ENCODE results near the gene PLD1. TPM values are rescaled to one million over a fixed set of nuclear protein-coding genes. Genes with fewer than 3 reads are reported as not detected.
A peak's percentile ranks its signal among the peaks of the same experiment; 100 is the strongest.

Gene PLD1
- total and polyA plus RNA-seq, 4 donors, result 3.1 to 31.1 (median 12.2) TPM

GRCh38 chr3:171700653-171701052, 109.6 kb downstream of the PLD1 start:
- Histone ChIP-seq H3K9ac (ENCODE audit: insufficient read depth in 1 of 2, low read length in 2 of 2) (no peak overlapping the region), H3K9me3 (ENCODE audit: control insufficient read depth in 4 of 4, insufficient read depth in 3 of 4, low read length in 3 of 4) (no peaks in the 10 kb centered on the region), H3K4me3 (no peak overlapping the region), H3K27me3 (ENCODE audit: control insufficient read depth in 3 of 3, insufficient read depth in 3 of 3, low read length in 2 of 3) (no peaks in the 10 kb centered on the region), H3K27ac (ENCODE audit: low read depth in 1 of 2, low read length in 1 of 2) (no peak overlapping the region), H3K4me1 (ENCODE audit: control insufficient read depth in 5 of 5, insufficient read depth in 5 of 5, low read length in 5 of 5) (peaks cover 0 to 9% (median 5%) of the 10 kb centered on the region in 5 donors), H3K36me3 (ENCODE audit: control insufficient read depth in 4 of 4, insufficient read depth in 4 of 4, low read length in 4 of 4) (peaks cover 0 to 5% (median 0%) of the 10 kb centered on the region in 4 donors)
- ATAC-seq (ENCODE audit: insufficient read depth, low FRiP score) (no peak), DNase-seq (no peak)
- WGBS, 2 donors, result 87 to 100% methylated on average over 1 of the region's 1 CpG
- no peak for TF ChIP-seq CTCF (IDR thresholded peaks at IDR 0.05; ENCODE audit: control extremely low read depth, extremely low read depth)

GRCh38 chr3:171700157-171700556, 110.1 kb downstream of the PLD1 start:
- Histone ChIP-seq H3K27me3 (ENCODE audit: control insufficient read depth in 3 of 3, insufficient read depth in 3 of 3, low read length in 2 of 3) (no peaks in the 10 kb centered on the region), H3K9me3 (ENCODE audit: control insufficient read depth in 4 of 4, insufficient read depth in 3 of 4, low read length in 3 of 4) (no peaks in the 10 kb centered on the region), H3K9ac (ENCODE audit: insufficient read depth in 1 of 2, low read length in 2 of 2) (no peak overlapping the region), H3K27ac (ENCODE audit: low read depth in 1 of 2, low read length in 1 of 2) (no peak overlapping the region), H3K4me3 (no peak overlapping the region), H3K36me3 (ENCODE audit: control insufficient read depth in 4 of 4, insufficient read depth in 4 of 4, low read length in 4 of 4) (peaks cover 0 to 5% (median 0%) of the 10 kb centered on the region in 4 donors), H3K4me1 (ENCODE audit: control insufficient read depth in 5 of 5, insufficient read depth in 5 of 5, low read length in 5 of 5) (peaks cover 0 to 10% (median 7%) of the 10 kb centered on the region in 5 donors)
- TF ChIP-seq CTCF (IDR thresholded peaks at IDR 0.05; ENCODE audit: control extremely low read depth, extremely low read depth), result no peak
- WGBS, 2 donors, result 80 to 96% methylated on average over 2 of the region's 2 CpGs
- no peak for ATAC-seq (ENCODE audit: insufficient read depth, low FRiP score)
- DNase-seq, result no peak

GRCh38 chr3:171699601-171700000, 110.7 kb downstream of the PLD1 start:
- H3K9me3 ChIP-seq (ENCODE audit: control insufficient read depth in 4 of 4, insufficient read depth in 3 of 4, low read length in 3 of 4), result no peaks in the 10 kb centered on the region
- no peak overlapping the region for H3K9ac ChIP-seq (ENCODE audit: insufficient read depth in 1 of 2, low read length in 2 of 2)
- TF ChIP-seq CTCF (IDR thresholded peaks at IDR 0.05; ENCODE audit: control extremely low read depth, extremely low read depth), result no peak
- no peak overlapping the region for H3K27ac ChIP-seq (ENCODE audit: low read depth in 1 of 2, low read length in 1 of 2)
- no peaks in the 10 kb centered on the region for H3K27me3 ChIP-seq (ENCODE audit: control insufficient read depth in 3 of 3, insufficient read depth in 3 of 3, low read length in 2 of 3)
- peaks cover 0 to 5% (median 0%) of the 10 kb centered on the region in 4 donors for H3K36me3 ChIP-seq (ENCODE audit: control insufficient read depth in 4 of 4, insufficient read depth in 4 of 4, low read length in 4 of 4)
- no peak for ATAC-seq (ENCODE audit: insufficient read depth, low FRiP score)
- H3K4me3 ChIP-seq, result no peak overlapping the region
- peak in 1 of 3 donors; percentile 11 for DNase-seq
- H3K4me1 ChIP-seq (ENCODE audit: control insufficient read depth in 5 of 5, insufficient read depth in 5 of 5, low read length in 5 of 5), result peaks cover 0 to 13% (median 9%) of the 10 kb centered on the region in 5 donors
- 79 to 81% methylated on average over 5 of the region's 5 CpGs for WGBS, 2 donors

GRCh38 chr3:171696805-171697204, 113.5 kb downstream of the PLD1 start:
- peaks cover 0 to 20% (median 9%) of the 10 kb centered on the region in 5 donors for H3K4me1 ChIP-seq (ENCODE audit: control insufficient read depth in 5 of 5, insufficient read depth in 5 of 5, low read length in 5 of 5)
- H3K27ac ChIP-seq (ENCODE audit: low read depth in 1 of 2, low read length in 1 of 2), result no peak overlapping the region
- no peaks in the 10 kb centered on the region for H3K27me3 ChIP-seq (ENCODE audit: control insufficient read depth in 3 of 3, insufficient read depth in 3 of 3, low read length in 2 of 3)
- H3K36me3 ChIP-seq (ENCODE audit: control insufficient read depth in 4 of 4, insufficient read depth in 4 of 4, low read length in 4 of 4), result peaks cover 0 to 5% (median 0%) of the 10 kb centered on the region in 4 donors
- no peaks in the 10 kb centered on the region for H3K9me3 ChIP-seq (ENCODE audit: control insufficient read depth in 4 of 4, insufficient read depth in 3 of 4, low read length in 3 of 4)
- no peak for TF ChIP-seq CTCF (IDR thresholded peaks at IDR 0.05; ENCODE audit: control extremely low read depth, extremely low read depth)
- no peak overlapping the region for H3K4me3 ChIP-seq
- ATAC-seq (ENCODE audit: insufficient read depth, low FRiP score), result no peak
- 84 to 92% methylated on average over 6 of the region's 6 CpGs for WGBS, 2 donors
- no peak for DNase-seq
- no peak overlapping the region for H3K9ac ChIP-seq (ENCODE audit: insufficient read depth in 1 of 2, low read length in 2 of 2)
